Iris pigment epithelial cell (primary cell): Measurements from ENCODE around the gene AGT.
"Not testable (repeated sequence)": the region's sequence is repeated elsewhere in the genome, so short reads cannot be mapped to it uniquely, and the experiment has no call there.

Experiments
- DNase-seq: peaks from one replicate; pipeline ENCODE4 v3.0.0-alpha.2; 2011; ENCODE audit warnings: low read depth

Gene AGT

DNA sequence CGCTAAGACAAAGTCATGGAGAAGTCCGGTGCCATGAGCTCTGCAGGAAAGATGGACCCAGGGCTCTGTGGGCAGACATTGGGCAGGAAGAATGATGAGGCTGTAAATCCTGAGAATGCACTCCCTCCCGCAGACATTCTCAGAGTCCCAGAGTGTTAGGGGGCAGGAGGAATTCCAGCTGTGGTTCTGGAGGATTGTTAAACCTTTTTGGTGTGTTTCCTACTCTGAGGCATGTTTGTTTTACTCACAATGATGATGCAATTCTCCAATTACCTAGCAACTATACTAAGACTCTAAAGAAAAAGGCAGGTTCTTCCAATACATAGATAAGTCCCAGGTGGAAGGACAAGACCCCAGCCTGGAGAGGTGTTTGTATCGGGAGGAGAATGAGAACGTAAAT is 30.5 kb upstream of the AGT start:
- peak; percentile 51 for DNase-seq

GRCh38 chr1:230743899-230744298 is 30.0 kb upstream of the AGT start:
- no peak for DNase-seq

- no peak for DNase-seq
Observed at GRCh38 chr1:230739564-230740290, 25.8 kb upstream of the AGT start.

GRCh38 chr1:230737622-230738262 is 23.8 kb upstream of the AGT start:
- no peak for DNase-seq

- DNase-seq, result no peak
Observed at GRCh38 chr1:230735447-230735846, 21.5 kb upstream of the AGT start.

DNA sequence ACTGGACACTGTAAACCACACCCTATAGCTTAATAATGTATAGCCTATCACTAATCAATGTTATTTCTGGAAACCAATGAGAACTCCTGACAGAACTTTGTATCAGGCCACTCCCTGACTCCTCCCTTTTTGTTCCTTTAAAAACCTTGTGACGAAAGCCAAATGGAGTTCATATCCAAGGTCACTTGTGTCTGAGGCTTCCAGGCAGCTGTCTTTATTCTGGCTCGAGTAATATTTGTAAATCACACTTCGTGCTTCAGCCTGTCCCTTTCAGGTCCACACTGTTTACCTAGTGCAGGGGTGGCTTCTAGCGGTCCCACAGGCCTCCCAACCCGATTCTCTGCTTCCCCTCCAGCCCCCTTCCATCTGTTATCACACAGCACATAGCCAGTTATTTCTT is 17.1 kb upstream of the AGT start:
- no peak for DNase-seq

GRCh38 chr1:230728710-230729392 is 14.9 kb upstream of the AGT start:
- DNase-seq, result no peak

DNA sequence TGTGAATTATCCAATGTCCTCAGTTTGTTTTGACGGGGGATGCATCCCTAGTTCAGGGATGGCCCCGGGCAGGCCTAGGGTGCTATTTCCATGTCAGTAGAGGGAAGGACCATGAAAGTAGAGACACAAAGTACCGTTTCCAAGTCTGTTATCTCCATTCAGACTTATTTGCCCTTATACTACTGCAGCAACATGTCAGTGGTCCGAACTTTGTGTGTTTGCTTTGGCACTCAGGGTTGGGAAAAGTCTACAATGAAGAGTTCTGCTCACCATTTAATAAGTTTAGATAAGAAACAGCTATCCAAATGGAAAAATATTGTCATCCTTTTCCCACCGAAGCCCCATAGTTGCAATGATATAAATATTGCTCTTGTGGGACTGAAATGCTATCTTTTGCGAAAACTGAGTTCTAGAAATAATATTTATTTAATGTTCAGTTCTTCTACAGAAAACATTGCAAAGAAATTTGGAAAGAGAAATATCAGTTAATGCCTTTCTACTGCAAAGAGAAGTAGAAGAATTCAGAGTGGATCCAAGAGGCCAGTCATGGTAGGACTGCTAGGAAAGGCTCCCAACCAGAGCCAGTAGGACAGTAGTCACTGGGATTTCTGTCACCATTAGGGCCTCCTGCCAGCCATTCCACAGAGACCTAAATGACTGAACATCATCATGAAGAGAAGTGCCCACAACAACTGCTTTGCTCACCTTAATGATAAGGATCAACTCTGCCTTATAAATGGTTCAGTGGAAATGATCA is 11.5 kb upstream of the AGT start:
- no peak for DNase-seq

DNA sequence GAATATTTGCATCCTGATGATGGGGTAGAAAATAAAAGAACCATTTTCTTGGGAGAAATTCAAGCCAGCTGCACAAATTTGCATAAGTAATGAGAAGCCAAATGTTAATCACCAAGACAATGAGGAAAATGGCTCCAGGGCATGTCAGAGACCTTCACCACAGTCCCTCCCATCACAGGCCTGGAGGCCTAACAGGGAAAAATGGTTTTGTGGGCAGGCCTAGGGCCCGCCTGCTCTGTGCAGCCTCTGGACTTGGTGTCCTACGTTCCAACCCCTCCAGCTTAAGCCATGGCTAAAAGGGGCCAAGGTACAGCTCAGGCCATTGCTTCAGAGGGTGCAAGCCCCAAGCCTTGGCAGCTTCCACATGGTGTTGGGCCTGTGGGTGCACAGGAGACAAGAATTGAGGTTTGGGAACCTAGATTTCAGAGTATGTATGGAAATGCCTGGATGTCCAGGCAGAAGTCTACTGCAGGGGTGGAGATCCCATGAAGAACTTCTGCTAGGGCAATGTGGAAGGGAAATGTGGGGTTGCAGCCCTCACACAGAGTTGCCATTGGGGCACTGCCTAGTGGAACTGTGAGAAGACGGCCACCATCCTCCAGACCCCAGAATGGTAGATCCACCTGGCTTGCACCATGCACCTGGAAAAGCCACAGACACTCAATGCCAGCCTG is 8.1 kb upstream of the AGT start:
- DNase-seq, result not testable (repeated sequence)

DNA sequence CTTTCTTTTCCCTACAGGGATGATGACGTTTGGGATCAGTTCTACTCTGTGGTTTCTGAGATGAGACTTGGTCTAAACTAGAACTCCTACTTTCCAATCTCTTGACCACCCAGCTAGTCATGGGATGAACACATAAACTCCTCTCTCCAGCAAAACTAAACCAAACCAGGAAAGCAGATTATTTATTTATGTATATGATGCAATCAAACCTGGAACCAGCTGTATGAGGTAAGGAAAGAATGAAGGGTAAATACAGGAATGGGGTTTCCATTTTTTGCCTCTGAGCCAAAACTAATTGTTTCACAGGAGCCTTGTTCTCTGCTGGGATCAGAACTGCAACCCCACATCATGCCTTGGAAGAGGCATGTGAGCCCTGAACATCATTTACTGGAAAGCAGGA is 3.3 kb upstream of the AGT start:
- no peak for DNase-seq

GRCh38 chr1:230716453-230716852 is 2.5 kb upstream of the AGT start:
- DNase-seq, result not testable (repeated sequence)

- DNase-seq, result no peak
Observed at GRCh38 chr1:230715510-230715909, 1.6 kb upstream of the AGT start.

DNA sequence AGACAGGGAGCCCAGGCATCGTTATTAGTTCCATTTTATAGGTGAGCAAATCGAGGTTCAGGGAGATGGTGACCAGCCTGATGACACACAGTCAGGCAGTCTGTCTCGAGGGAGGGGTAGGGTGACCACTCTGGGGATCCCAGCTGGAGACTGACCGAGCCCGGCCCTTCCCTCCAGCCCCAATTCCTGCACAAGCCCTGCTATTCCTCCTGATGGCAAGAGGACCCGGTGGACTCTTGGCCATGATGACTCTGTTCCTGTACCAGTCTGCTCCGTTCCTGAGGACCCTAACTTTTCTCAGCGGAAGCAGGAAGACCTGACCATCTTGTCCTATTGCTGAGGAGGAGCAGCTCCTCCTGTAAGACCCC is 391 bp downstream of the AGT start:
- no peak for DNase-seq

DNA sequence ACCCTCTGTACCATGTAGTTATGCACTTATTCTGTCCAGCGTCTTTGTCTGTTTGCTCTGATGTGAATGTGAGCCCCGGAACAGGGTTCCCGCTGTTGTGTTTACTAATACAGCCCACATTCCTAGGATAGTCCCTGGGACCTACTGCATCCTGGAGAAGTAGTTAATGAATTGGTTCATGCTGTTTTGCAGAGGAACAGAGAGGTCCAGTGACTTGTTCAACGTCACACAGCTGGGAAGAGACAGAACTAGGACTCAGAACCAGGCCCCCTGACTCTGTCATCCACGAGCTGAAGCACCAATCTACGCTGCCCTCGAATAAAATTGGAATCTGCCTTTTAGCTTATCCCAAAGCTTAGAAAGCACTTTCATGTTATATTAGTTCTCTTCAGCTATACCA is 784 bp downstream of the AGT start:
- DNase-seq, result no peak

- no peak for DNase-seq
Observed at GRCh38 chr1:230712470-230712942, 1.4 kb downstream of the AGT start.

DNA sequence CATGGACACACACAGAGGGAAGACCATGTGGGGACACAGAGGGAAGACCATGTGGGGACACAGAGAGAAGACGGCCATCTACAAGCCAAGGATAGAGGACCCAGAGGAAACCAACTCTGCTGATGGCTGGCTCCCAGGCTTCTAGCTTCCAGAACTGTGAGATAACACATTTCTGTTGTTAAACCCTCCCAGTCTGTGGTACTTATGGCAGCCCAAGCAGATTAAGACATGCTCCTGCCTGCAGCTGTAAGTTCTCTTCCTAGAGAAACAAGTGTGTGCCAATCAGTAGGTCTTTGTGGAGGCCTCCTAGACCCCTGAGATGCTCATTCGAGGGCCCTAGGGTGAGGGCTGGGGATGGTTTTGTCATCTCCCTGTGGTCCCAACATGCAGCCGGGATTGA is 2.7 kb downstream of the AGT start:
- no peak for DNase-seq

DNA sequence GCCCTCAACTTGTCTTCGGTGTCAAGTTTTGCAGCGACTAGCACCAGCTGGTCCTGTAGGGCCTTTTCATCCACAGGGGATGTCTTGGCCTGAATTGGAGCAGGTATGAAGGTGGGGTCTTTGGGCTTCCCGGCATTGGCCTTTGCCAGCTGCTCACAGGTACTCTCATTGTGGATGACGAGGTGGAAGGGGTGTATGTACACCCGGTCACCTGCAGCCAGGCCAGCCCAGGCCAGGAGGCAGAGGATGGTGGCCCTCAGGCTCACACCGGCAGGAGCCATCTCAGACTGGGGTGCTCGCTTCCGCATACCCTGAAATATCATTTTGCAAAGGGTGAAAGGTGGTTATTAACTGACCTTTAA is 3.4 kb downstream of the AGT start:
- DNase-seq, result no peak

DNA sequence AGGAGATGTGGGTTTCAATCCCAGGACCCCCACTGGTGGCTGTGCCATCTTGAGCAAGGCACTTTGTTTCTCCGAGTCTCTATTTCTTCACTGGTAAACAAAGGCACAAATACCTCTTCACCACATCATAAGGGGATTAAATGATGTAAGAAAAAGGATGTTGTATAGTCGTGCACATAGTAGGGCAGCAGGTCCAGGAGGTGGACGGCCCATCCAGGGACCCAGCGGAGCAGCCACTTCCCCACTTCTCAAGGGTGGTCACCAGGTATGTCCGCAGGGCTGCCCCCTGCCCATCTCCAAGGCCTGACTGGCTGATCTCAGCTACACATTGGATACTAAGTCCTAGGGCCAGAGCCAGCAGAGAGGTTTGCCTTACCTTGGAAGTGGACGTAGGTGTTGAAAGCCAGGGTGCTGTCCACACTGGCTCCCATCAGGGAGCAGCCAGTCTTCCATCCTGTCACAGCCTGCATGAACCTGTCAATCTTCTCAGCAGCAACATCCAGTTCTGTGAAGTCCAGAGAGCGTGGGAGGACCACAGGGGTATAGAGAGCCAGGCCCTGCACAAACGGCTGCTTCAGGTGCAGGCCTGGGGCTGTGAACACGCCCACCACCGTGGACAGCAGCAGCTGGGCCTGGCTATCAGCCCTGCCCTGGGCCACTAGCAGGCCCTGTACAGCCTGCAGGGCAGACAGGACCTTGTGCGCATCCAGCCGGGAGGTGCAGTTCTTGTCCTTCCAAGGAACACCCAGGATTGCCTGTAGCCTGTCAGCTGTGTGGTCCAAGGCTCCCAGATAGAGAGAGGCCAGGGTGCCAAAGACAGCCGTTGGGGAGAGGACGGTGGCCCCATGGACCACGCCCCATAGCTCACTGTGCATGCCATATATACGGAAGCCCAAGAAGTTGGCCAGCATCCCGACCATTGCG is 4.0 kb downstream of the AGT start:
- DNase-seq, result no peak

DNA sequence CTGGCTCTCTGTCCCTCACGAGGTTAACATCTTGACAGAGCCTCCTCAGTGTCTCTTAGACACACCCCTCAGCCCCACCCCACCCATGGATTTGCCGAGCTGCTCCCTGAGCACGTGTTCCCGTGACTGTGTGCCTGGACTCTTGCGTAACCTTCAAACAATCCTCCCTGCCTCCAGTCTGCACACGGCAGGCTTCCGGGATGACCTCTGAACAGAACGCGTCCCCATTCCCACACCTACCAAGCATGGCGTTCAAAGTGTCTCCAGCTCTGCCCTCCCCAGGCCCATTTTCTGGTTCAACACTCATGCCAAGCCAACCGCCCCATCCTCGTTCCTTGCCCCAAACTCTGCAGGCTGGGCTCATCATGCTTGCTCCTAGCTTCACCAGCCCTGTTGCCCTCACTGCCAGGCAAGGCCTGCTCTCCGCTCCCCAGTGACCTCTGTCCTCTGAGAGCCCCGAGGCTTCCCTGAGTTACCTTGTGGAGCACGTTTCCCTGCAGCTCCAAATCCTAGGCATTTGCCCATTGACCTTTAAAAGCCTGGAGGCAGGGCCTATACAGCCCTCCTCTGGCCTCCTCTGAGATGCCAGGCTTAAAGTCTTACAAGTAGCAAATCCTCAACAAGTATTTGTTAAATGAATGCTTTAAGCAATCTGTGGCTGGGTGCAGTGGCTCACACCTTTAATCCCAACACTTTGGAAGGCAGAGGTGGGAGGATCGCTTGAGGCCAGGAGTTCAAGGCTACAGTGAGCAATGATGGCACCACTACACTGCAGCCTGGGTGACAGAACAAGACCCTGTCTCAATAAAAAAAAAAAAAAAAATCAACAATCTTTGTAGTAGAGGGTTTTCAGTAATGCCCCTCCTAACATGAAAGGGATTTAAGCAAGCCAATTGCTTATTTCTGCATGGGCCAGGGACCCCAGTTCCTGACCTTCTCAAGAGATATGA is 5.0 kb downstream of the AGT start:
- peak; percentile 41 for DNase-seq
